ENCODE measurements around the gene XPNPEP1. TPM values are rescaled to one million over a fixed set of nuclear protein-coding genes. Genes with fewer than 3 reads are reported as not detected.

The XPNPEP1 gene
- total RNA-seq, 1 donor from 2014 or later = 51.4 TPM

DNA sequence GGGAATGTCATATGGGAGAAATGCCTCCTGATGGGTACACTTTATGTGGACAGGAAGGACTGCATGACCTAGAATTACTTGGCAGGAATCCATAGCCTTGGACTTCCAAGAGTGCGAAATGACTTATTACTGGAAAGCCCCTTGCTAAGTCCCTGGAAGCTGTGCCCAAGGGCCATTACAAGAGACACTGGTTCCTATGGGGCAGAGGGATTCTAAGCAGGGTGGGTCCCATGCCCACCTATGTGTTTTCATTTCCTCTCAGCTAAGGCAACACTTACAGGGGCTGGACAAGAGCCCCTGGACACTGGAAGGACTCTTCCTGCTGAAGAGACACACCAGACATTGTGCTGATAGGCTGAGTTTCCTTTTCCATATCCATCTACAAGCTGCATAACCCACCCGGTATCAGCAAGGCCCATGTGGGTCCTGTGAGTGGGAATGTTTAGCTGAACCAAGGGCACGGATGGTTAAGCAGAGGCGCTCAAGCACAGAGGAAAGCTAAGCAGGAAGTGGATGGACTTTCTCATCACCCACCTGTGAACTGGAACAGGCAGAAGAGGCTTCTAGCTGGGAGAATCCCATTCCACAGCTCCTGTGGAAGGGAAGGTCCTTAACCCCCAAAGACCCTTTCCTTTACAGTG, 56.2 kb downstream of the XPNPEP1 start:
- Mint-ChIP-seq H3K9me3 (ENCODE audit: unreplicated experiment) (peaks cover 4% of the 10 kb centered on the region), H3K27ac (ENCODE audit: unreplicated experiment) (no peak overlapping the region), H3K4me1 (ENCODE audit: low read depth, unreplicated experiment) (peaks cover 3% of the 10 kb centered on the region), H3K4me3 (ENCODE audit: unreplicated experiment) (no peak overlapping the region), H3K27me3 (ENCODE audit: unreplicated experiment) (peaks cover 2% of the 10 kb centered on the region), H3K36me3 (ENCODE audit: unreplicated experiment) (peaks cover 24% of the 10 kb centered on the region)
- no peak for DNase-seq
- TF ChIP-seq, protein P1, sequence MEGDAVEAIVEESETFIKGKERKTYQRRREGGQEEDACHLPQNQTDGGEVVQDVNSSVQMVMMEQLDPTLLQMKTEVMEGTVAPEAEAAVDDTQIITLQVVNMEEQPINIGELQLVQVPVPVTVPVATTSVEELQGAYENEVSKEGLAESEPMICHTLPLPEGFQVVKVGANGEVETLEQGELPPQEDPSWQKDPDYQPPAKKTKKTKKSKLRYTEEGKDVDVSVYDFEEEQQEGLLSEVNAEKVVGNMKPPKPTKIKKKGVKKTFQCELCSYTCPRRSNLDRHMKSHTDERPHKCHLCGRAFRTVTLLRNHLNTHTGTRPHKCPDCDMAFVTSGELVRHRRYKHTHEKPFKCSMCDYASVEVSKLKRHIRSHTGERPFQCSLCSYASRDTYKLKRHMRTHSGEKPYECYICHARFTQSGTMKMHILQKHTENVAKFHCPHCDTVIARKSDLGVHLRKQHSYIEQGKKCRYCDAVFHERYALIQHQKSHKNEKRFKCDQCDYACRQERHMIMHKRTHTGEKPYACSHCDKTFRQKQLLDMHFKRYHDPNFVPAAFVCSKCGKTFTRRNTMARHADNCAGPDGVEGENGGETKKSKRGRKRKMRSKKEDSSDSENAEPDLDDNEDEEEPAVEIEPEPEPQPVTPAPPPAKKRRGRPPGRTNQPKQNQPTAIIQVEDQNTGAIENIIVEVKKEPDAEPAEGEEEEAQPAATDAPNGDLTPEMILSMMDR (IDR thresholded peaks at IDR 0.05; ENCODE audit: partially characterized antibody, unreplicated experiment) = no peak

DNA sequence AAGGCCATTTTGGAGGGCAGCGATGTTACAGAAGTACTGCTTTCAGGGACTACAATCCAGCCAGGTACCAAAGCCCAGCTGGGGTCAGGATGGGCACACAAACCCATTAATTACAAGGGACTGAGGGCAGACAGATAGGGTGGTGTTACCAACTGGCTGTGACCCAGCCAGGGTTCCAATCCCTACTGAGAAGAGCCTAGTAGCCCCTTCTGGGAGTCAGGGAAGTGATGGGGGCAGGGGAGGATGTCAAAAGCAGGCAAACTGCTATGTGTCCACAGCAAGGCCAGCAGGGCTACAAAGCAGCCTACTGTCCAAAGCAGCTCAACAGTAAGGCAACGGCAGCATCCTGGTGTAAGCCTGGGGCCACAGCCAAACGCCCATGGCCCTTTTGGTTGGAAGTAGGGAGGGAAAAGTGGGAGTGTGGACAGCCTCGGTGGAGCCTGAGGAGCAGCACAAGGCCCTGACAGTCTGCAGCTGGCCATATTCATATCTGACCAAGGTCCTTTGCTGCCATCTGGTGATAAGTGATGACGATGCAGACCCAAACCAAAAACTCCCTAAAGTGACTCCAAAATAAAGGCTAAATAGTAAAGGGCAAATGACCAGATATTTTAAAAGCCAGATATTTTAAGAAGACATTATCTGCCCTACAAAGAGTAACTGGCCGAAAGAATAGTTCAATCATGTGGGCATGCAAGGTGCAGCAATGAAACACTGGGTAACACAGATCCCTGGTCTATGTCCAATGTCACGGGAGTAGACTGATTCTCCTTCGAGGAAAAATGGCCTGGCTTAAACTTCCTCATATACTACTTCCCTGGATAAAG, 56.9 kb downstream of the XPNPEP1 start:
- peaks cover 3% of the 10 kb centered on the region for H3K4me1 Mint-ChIP-seq (ENCODE audit: low read depth, unreplicated experiment)
- peaks cover 2% of the 10 kb centered on the region for H3K27me3 Mint-ChIP-seq (ENCODE audit: unreplicated experiment)
- H3K27ac Mint-ChIP-seq (ENCODE audit: unreplicated experiment) = no peak overlapping the region
- peaks cover 24% of the 10 kb centered on the region for H3K36me3 Mint-ChIP-seq (ENCODE audit: unreplicated experiment)
- peak; percentile 43 for DNase-seq
- H3K4me3 Mint-ChIP-seq (ENCODE audit: unreplicated experiment) = no peak overlapping the region
- H3K9me3 Mint-ChIP-seq (ENCODE audit: unreplicated experiment) = peaks cover 4% of the 10 kb centered on the region
- TF ChIP-seq, protein P1 (IDR thresholded peaks at IDR 0.05; ENCODE audit: partially characterized antibody, unreplicated experiment) = peak; percentile 50

DNA sequence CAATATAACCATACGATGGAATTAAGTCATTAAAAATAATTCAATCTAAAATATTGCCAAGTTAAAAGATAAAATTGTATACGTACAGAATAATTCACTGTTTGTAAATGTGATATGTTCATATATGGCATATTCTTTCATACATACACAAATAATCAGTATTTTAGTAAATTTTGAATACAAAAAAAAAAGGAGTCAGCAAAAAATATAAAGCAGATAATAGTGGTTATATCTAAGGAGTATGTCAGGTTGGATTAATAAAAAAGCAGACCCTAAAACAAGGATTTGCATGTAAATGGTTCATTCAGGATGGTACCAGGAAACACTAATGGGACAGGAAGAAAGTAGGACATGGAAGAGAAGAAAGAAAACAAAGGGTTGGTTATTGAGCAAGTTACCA, 59.5 kb downstream of the XPNPEP1 start:
- Mint-ChIP-seq H3K27me3 (ENCODE audit: unreplicated experiment) (peaks cover 4% of the 10 kb centered on the region), H3K9me3 (ENCODE audit: unreplicated experiment) (peaks cover 4% of the 10 kb centered on the region), H3K4me3 (ENCODE audit: unreplicated experiment) (no peak overlapping the region), H3K36me3 (ENCODE audit: unreplicated experiment) (peaks cover 24% of the 10 kb centered on the region), H3K27ac (ENCODE audit: unreplicated experiment) (no peak overlapping the region), H3K4me1 (ENCODE audit: low read depth, unreplicated experiment) (peaks cover 15% of the 10 kb centered on the region)
- TF ChIP-seq, protein P1 (IDR thresholded peaks at IDR 0.05; ENCODE audit: partially characterized antibody, unreplicated experiment) = no peak
- no peak for DNase-seq

DNA sequence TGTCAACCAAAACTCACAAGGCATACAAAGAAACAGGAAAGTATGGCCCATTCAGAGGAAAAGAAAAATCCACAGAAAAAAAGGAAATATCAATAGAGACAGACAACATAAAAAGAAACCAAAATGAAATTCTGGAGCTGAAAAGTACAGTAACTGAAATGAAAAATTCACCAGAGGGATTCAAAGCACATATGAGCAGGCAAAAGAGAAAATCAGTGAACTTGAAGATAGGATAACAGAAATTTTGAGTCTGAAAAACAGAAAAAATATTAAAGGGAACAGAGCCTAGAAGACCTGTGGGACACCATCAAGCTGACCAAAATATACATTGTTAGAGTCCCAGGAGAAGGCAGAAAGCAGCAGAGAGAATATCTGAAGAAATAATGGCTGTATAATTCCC, 60.6 kb downstream of the XPNPEP1 start:
- TF ChIP-seq, protein P1 (IDR thresholded peaks at IDR 0.05; ENCODE audit: partially characterized antibody, unreplicated experiment) = no peak
- H3K9me3 Mint-ChIP-seq (ENCODE audit: unreplicated experiment) = peaks cover 3% of the 10 kb centered on the region
- H3K4me3 Mint-ChIP-seq (ENCODE audit: unreplicated experiment) = no peak overlapping the region
- DNase-seq = no peak
- H3K27ac Mint-ChIP-seq (ENCODE audit: unreplicated experiment) = no peak overlapping the region
- peaks cover 24% of the 10 kb centered on the region for H3K36me3 Mint-ChIP-seq (ENCODE audit: unreplicated experiment)
- H3K4me1 Mint-ChIP-seq (ENCODE audit: low read depth, unreplicated experiment) = peaks cover 15% of the 10 kb centered on the region
- peaks cover 2% of the 10 kb centered on the region for H3K27me3 Mint-ChIP-seq (ENCODE audit: unreplicated experiment)

DNA sequence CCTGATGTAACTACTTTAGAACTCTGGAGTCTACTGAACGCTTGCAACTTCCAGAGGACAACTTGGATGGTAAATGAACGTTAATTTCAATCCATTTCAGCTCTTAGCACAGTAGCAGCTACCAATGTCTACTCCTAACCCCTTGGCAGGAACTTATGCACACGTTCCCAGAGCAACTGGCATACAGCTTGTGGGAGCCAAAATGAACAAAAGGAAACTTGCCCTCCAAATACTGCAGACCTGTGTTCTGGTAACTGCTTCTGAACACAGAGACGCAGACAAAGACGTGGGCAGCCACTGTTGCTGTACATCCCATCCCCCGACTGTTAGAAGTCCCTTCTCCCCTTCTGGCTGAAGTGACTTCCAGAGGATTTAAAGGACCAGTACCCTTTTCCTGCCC, 61.3 kb downstream of the XPNPEP1 start:
- TF ChIP-seq, protein P1 (IDR thresholded peaks at IDR 0.05; ENCODE audit: partially characterized antibody, unreplicated experiment) = no peak
- H3K27me3 Mint-ChIP-seq (ENCODE audit: unreplicated experiment) = peaks cover 2% of the 10 kb centered on the region
- no peak for DNase-seq
- H3K9me3 Mint-ChIP-seq (ENCODE audit: unreplicated experiment) = peaks cover 3% of the 10 kb centered on the region
- no peak overlapping the region for H3K27ac Mint-ChIP-seq (ENCODE audit: unreplicated experiment)
- no peak overlapping the region for H3K4me3 Mint-ChIP-seq (ENCODE audit: unreplicated experiment)
- peaks cover 24% of the 10 kb centered on the region for H3K36me3 Mint-ChIP-seq (ENCODE audit: unreplicated experiment)
- peaks cover 15% of the 10 kb centered on the region for H3K4me1 Mint-ChIP-seq (ENCODE audit: low read depth, unreplicated experiment)
